HG03460 (cell line): ENCODE measurements around the gene C6orf141.

Experiments used
- ATAC-seq: cut with Tn5 transposase; IDR thresholded peaks from one replicate; pipeline ENCODE4 v1.9.1; 2021; ENCODE audit not compliant: unreplicated experiment

The C6orf141 gene

GRCh38 chr6:49539102-49539501 is 11.4 kb upstream of the C6orf141 start:
- no peak for ATAC-seq

- no peak for ATAC-seq
Measured at GRCh38 chr6:49540614-49541013, 9.9 kb upstream of the C6orf141 start.

- ATAC-seq, result no peak
Measured at GRCh38 chr6:49541210-49541724, 9.2 kb upstream of the C6orf141 start.

- no peak for ATAC-seq
Measured at GRCh38 chr6:49541936-49542335, 8.5 kb upstream of the C6orf141 start.

- ATAC-seq, result no peak
Measured at GRCh38 chr6:49543087-49543858, 7.2 kb upstream of the C6orf141 start.

GRCh38 chr6:49546331-49546730 is 4.1 kb upstream of the C6orf141 start:
- ATAC-seq, result no peak

- ATAC-seq, result no peak
Measured at GRCh38 chr6:49548613-49549304, 1.7 kb upstream of the C6orf141 start.

- ATAC-seq, result no peak
Measured at GRCh38 chr6:49549691-49550491, 577 bp upstream of the C6orf141 start.

- ATAC-seq, result peak; percentile 43
Measured at GRCh38 chr6:49551078-49551865, 804 bp downstream of the C6orf141 start.

GRCh38 chr6:49551866-49552129 is 1.3 kb downstream of the C6orf141 start:
- peak; percentile 45 for ATAC-seq

- ATAC-seq, result no peak
Measured at GRCh38 chr6:49552596-49552995, 2.1 kb downstream of the C6orf141 start.

- no peak for ATAC-seq
Measured at GRCh38 chr6:49553384-49553783, 2.9 kb downstream of the C6orf141 start.

GRCh38 chr6:49555951-49556350 is 5.5 kb downstream of the C6orf141 start:
- no peak for ATAC-seq

- no peak for ATAC-seq
Measured at GRCh38 chr6:49556429-49556837, 6.0 kb downstream of the C6orf141 start.

GRCh38 chr6:49557177-49557576 is 6.7 kb downstream of the C6orf141 start:
- no peak for ATAC-seq

- ATAC-seq, result no peak
Measured at GRCh38 chr6:49558238-49558637, 7.8 kb downstream of the C6orf141 start.

GRCh38 chr6:49563006-49563886 is 12.8 kb downstream of the C6orf141 start:
- ATAC-seq, result no peak

- ATAC-seq, result no peak
Measured at GRCh38 chr6:49564552-49564951, 14.1 kb downstream of the C6orf141 start.

- ATAC-seq, result no peak
Measured at GRCh38 chr6:49565261-49565660, 14.8 kb downstream of the C6orf141 start.

GRCh38 chr6:49565855-49566254 is 15.4 kb downstream of the C6orf141 start:
- ATAC-seq, result no peak
